GM13976 (cell line): ENCODE results near the gene SLC25A52.

Experiments
- DNase-seq: peaks from one replicate; pipeline ENCODE4 v3.0.0; 2012; ENCODE audit warnings: low spot score
- CTCF ChIP-seq: IDR thresholded peaks from 2 replicates; pipeline ENCODE4 v1.5.1; 2012; ENCODE audit warnings: borderline replicate concordance, mild to moderate bottlenecking; ENCODE audit not compliant: insufficient read depth; ENCODE audit errors: extremely low read depth, missing control alignments, control extremely low read depth
- in situ Hi-C: fragments of 300-500 bp; cut with MboI; formaldehyde crosslinking; loops from one replicate; pipeline ENCODE4 v1.12.0; 2022; ENCODE audit warnings: low sequenced_read_pairs, mixed read lengths, inconsistent platforms; ENCODE audit not compliant: unreplicated experiment

The SLC25A52 gene

GRCh38 chr18:31723990-31724711 is 36.5 kb downstream of the SLC25A52 start:
- peak; percentile 59 for DNase-seq
- in situ Hi-C loops, result no loop called here
- no peak for TF ChIP-seq CTCF

GRCh38 chr18:31723639-31723989 is 37.1 kb downstream of the SLC25A52 start:
- in situ Hi-C loops, result no loop called here
- DNase-seq, result no peak
- TF ChIP-seq CTCF, result no peak

GRCh38 chr18:31722369-31722957 is 38.2 kb downstream of the SLC25A52 start:
- in situ Hi-C loops, result no loop called here
- DNase-seq, result peak; percentile 82
- peak; percentile 85 for TF ChIP-seq CTCF

GRCh38 chr18:31721601-31722000 is 39.1 kb downstream of the SLC25A52 start:
- in situ Hi-C loops, result no loop called here
- TF ChIP-seq CTCF, result no peak
- DNase-seq, result no peak

- no peak for DNase-seq
- in situ Hi-C loops, result no loop called here
- no peak for TF ChIP-seq CTCF
Measured at GRCh38 chr18:31720867-31721266, 39.8 kb downstream of the SLC25A52 start.

GRCh38 chr18:31719363-31720006 is 41.2 kb downstream of the SLC25A52 start:
- DNase-seq, result no peak
- no peak for TF ChIP-seq CTCF
- in situ Hi-C loops, result loop anchor here (10.0 kb wide), 1 partner anchor 155 kb away; no protein-coding TSS in a partner anchor
